ENCODE results near the gene OPN1LW. TPM values are rescaled to one million over a fixed set of nuclear protein-coding genes. Genes with fewer than 3 reads are reported as not detected.
"Not testable (repeated sequence)": the region's sequence is repeated elsewhere in the genome, so short reads cannot be mapped to it uniquely, and the experiment has no call there.

OPN1LW gene
- total and polyA plus RNA-seq, 12 donors: not detected

GRCh38 chrX:154168384-154168783, 24.3 kb downstream of the OPN1LW start:
- not testable (repeated sequence) for H3K9me3 ChIP-seq (replicated peaks in 1 of 3)
- WGBS, 4 donors: no CpG with 5 or more reads among the region's 13 CpGs

DNA sequence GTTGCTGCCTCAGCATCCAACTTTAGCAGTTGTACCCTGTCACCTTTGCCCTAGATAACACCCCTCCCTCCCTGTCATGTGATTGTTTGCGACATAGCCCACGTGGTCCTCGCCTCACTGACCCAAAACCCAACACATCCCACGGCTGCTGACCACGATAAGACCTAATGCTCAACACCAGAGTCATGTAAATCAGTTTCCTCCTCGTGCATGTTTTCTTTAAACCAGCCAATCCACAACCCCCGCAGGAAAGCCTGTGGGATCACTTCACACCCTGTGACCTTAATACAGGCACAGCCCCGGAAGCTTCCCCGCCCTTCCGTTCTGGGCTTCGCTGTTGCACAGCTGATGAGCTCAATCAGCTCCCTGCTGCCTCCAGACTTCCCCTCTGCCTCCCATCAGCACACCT, 28.5 kb downstream of the OPN1LW start:
- H3K27me3 ChIP-seq; H3K27ac ChIP-seq; H3K4me1 ChIP-seq (replicated peaks in 1 of 2); intact Hi-C loops (cut with DNase I); H3K9me3 ChIP-seq (replicated peaks in 1 of 3); H3K36me3 ChIP-seq (replicated peaks in 1 of 2); H3K4me3 ChIP-seq; DNase-seq: not testable (repeated sequence)
- WGBS, 4 donors: no CpG with 5 or more reads among the region's 11 CpGs

More at GRCh38 chrX:154168384-154168783, 24.3 kb downstream of the OPN1LW start:
- H3K4me3 ChIP-seq; H3K27me3 ChIP-seq; DNase-seq; H3K27ac ChIP-seq; H3K4me1 ChIP-seq (replicated peaks in 1 of 2); intact Hi-C loops (cut with DNase I); H3K36me3 ChIP-seq (replicated peaks in 1 of 2): not testable (repeated sequence)

GRCh38 chrX:154174356-154174755, 30.3 kb downstream of the OPN1LW start:
- H3K27me3 ChIP-seq; H3K36me3 ChIP-seq (replicated peaks in 1 of 2); intact Hi-C loops (cut with DNase I); H3K27ac ChIP-seq; H3K4me3 ChIP-seq; DNase-seq; H3K9me3 ChIP-seq (replicated peaks in 1 of 3); H3K4me1 ChIP-seq (replicated peaks in 1 of 2): not testable (repeated sequence)
- no CpG with 5 or more reads among the region's 10 CpGs for WGBS, 4 donors

GRCh38 chrX:154182296-154182695, 38.3 kb downstream of the OPN1LW start, which contains the start of gene OPN1MW:
TSS of gene OPN1MW (plus strand) at chrX:154182596. CDS start at chrX:154182678, 82 bp downstream.
- WGBS, 4 donors: no CpG with 5 or more reads among the region's 14 CpGs
- H3K36me3 ChIP-seq (replicated peaks in 1 of 2); H3K27me3 ChIP-seq; H3K4me1 ChIP-seq (replicated peaks in 1 of 2); DNase-seq; H3K27ac ChIP-seq; H3K9me3 ChIP-seq (replicated peaks in 1 of 3); H3K4me3 ChIP-seq; intact Hi-C loops (cut with DNase I): not testable (repeated sequence)

DNA sequence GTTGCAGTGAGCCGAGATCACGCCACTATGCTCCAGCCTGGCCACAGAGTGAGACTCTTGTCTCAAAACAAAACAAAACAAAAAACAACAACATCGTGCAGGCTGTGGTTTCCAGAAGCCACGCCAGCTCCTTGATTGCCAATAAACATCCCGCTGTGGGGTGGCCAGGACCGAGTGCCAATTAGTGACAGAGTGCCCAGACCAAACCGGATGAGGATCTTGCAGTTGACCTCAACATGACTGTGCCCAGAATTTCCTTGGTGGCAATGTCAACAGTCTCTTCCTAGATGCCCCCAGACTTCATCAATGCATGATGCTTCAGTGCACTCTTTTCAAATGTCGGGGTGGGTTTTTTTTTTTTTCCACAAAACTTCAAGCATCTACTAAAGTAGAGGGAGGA, 39.8 kb downstream of the OPN1LW start:
- H3K9me3 ChIP-seq (replicated peaks in 1 of 3); intact Hi-C loops (cut with DNase I); DNase-seq; H3K27me3 ChIP-seq; H3K27ac ChIP-seq; H3K36me3 ChIP-seq (replicated peaks in 1 of 2); H3K4me1 ChIP-seq (replicated peaks in 1 of 2); H3K4me3 ChIP-seq: not testable (repeated sequence)
- no CpG with 5 or more reads among the region's 8 CpGs for whole genome bisulfite sequencing, 4 donors

DNA sequence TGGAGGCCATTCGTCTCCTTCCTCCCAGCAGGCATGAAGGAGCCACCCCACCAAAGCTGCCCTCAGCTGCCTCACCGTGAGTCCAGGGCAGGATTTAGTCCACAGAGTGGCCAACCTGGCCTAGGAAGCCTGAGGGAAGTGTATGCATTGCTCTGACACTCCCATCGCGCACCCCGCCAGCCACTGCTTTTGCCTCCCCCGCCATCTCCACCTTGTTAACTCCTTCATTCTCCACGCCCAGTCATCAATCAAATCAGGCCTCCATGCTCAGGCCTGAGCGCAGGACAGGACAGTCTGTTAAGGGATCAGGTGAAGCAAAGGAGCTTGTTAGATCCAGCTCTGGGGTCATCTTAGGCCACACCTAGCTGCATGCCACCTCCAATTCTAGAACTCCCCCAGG, 48.8 kb downstream of the OPN1LW start:
- H3K27me3 ChIP-seq; H3K27ac ChIP-seq; intact Hi-C loops (cut with DNase I); DNase-seq; H3K9me3 ChIP-seq (replicated peaks in 1 of 3); H3K4me3 ChIP-seq; H3K36me3 ChIP-seq (replicated peaks in 1 of 2); H3K4me1 ChIP-seq (replicated peaks in 1 of 2): not testable (repeated sequence)
- WGBS, 4 donors: no CpG with 5 or more reads among the region's 8 CpGs

DNA sequence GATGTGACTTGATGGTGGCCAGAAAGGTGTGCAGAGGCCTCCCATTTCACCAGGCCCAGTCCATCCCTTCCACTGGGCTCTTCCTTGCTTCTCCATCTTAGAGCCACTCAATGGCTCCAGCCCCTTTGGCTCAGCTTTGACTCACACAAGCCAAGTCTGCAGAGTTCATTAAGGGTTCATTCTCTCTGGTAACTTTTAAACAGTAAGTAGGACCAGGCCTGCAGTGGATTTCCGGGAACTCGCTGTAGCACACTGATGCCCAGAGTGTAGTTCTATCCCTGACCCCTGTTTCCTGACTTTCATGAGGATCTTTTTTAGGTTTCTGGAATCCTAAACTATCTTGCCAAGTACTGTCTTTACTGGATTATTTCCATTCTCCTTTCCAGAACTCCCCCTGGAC, 50.3 kb downstream of the OPN1LW start:
- H3K27ac ChIP-seq; H3K4me3 ChIP-seq; H3K4me1 ChIP-seq (replicated peaks in 1 of 2); H3K9me3 ChIP-seq (replicated peaks in 1 of 3); DNase-seq; intact Hi-C loops (cut with DNase I); H3K36me3 ChIP-seq (replicated peaks in 1 of 2); H3K27me3 ChIP-seq: not testable (repeated sequence)
- WGBS, 4 donors: no CpG with 5 or more reads among the region's 2 CpGs

- H3K36me3 ChIP-seq (replicated peaks in 1 of 2); H3K27me3 ChIP-seq; H3K4me1 ChIP-seq (replicated peaks in 1 of 2); H3K27ac ChIP-seq; H3K9me3 ChIP-seq (replicated peaks in 1 of 3); intact Hi-C loops (cut with DNase I); DNase-seq; H3K4me3 ChIP-seq: not testable (repeated sequence)
- no CpG with 5 or more reads among the region's 15 CpGs for WGBS, 4 donors
These were observed 52.4 kb downstream of the OPN1LW start for GRCh38 chrX:154196466-154196865.

Other genes starting within 250 kb of the OPN1LW start
- 1 to 10 TPM in 1 of 9 donors, under 1 TPM in 8; 0.11 to 1.1 (median 0.57) TPM for gene AVPR2, start 239.6 kb upstream of the OPN1LW start, total RNA-seq
- 1 to 10 TPM in 2 of 3 donors, not detected in 1; 1.0 to 1.6 TPM for gene AVPR2, start 239.6 kb upstream of the OPN1LW start, polyA plus RNA-seq
- gene ARHGAP4, start 218.0 kb upstream of the OPN1LW start, total RNA-seq: 10 to 100 TPM; 22.4 to 67.8 (median 45.0) TPM
- 100 to 1,000 TPM in 2 of 3 donors, 1 to 10 TPM in 1; 1.5 to 316 (median 118) TPM for gene ARHGAP4, start 218.0 kb upstream of the OPN1LW start, polyA plus RNA-seq
- gene NAA10, start 209.2 kb upstream of the OPN1LW start, total RNA-seq: 100 to 1,000 TPM in 3 of 9 donors, 10 to 100 TPM in 6; 60.0 to 159 (median 93.2) TPM
- 100 to 1,000 TPM; 121 to 287 (median 228) TPM for gene NAA10, start 209.2 kb upstream of the OPN1LW start, polyA plus RNA-seq
- gene RENBP, start 199.6 kb upstream of the OPN1LW start, total RNA-seq: 10 to 100 TPM; 15.5 to 37.4 (median 24.6) TPM
- 10 to 100 TPM in 2 of 3 donors, 1 to 10 TPM in 1; 5.4 to 69.6 (median 27.6) TPM for gene RENBP, start 199.6 kb upstream of the OPN1LW start, polyA plus RNA-seq
- gene HCFC1, start 172.4 kb upstream of the OPN1LW start, total RNA-seq: 10 to 100 TPM in 8 of 9 donors, 1 to 10 TPM in 1; 9.2 to 77.1 (median 57.8) TPM
- gene HCFC1, start 172.4 kb upstream of the OPN1LW start, polyA plus RNA-seq: 10 to 100 TPM; 15.3 to 32.7 (median 19.6) TPM
- 10 to 100 TPM in 7 of 9 donors, 1 to 10 TPM in 2; 5.7 to 29.2 (median 16.7) TPM for gene TMEM187, start 171.5 kb upstream of the OPN1LW start, total RNA-seq
- 1 to 10 TPM; 4.0 to 6.8 (median 5.3) TPM for gene TMEM187, start 171.5 kb upstream of the OPN1LW start, polyA plus RNA-seq
- gene IRAK1, start 124.3 kb upstream of the OPN1LW start, total RNA-seq: 100 to 1,000 TPM in 4 of 9 donors, 10 to 100 TPM in 5; 48.2 to 142 (median 98.0) TPM
- gene IRAK1, start 124.3 kb upstream of the OPN1LW start, polyA plus RNA-seq: 10 to 100 TPM; 36.9 to 70.1 (median 63.4) TPM
- 10 to 100 TPM; 16.9 to 67.7 (median 60.2) TPM for gene MECP2, start 46.5 kb upstream of the OPN1LW start, total RNA-seq
- 10 to 100 TPM; 23.3 to 28.6 (median 24.5) TPM for gene MECP2, start 46.5 kb upstream of the OPN1LW start, polyA plus RNA-seq
- not detected for gene OPN1MW, start 38.4 kb downstream of the OPN1LW start, total RNA-seq
- not detected for gene OPN1MW, start 38.4 kb downstream of the OPN1LW start, polyA plus RNA-seq
- gene OPN1MW2, start 75.5 kb downstream of the OPN1LW start, total RNA-seq: not detected
- not detected for gene OPN1MW2, start 75.5 kb downstream of the OPN1LW start, polyA plus RNA-seq
- not detected for gene OPN1MW3, start 113.3 kb downstream of the OPN1LW start, total RNA-seq
- gene OPN1MW3, start 113.3 kb downstream of the OPN1LW start, polyA plus RNA-seq: not detected
- gene TEX28, start 150.9 kb downstream of the OPN1LW start, total RNA-seq: under 1 TPM in 1 of 9 donors, not detected in 8; 0.18 TPM
- under 1 TPM in 1 of 3 donors, not detected in 2; 0.07 TPM for gene TEX28, start 150.9 kb downstream of the OPN1LW start, polyA plus RNA-seq
- 1 to 10 TPM in 1 of 9 donors, under 1 TPM in 4, not detected in 4; 0.16 to 1.1 (median 0.56) TPM for gene TKTL1, start 151.6 kb downstream of the OPN1LW start, total RNA-seq
- under 1 TPM in 1 of 3 donors, not detected in 2; 0.31 TPM for gene TKTL1, start 151.6 kb downstream of the OPN1LW start, polyA plus RNA-seq
- 100 to 1,000 TPM in 8 of 9 donors, 10 to 100 TPM in 1; 57.0 to 979 (median 499) TPM for gene FLNA, start 230.4 kb downstream of the OPN1LW start, total RNA-seq
- gene FLNA, start 230.4 kb downstream of the OPN1LW start, polyA plus RNA-seq: 100 to 1,000 TPM; 169 to 861 (median 612) TPM
- gene EMD, start 235.1 kb downstream of the OPN1LW start, total RNA-seq: 10 to 100 TPM in 8 of 9 donors, 1 to 10 TPM in 1; 7.7 to 82.7 (median 46.5) TPM
- 10 to 100 TPM; 75.9 to 95.2 (median 79.1) TPM for gene EMD, start 235.1 kb downstream of the OPN1LW start, polyA plus RNA-seq

Data from adrenal gland (tissue), 12 donors.